22Rv1 (cell line): Measurements from ENCODE around the gene EIPR1.

Experiments used
- CTCF ChIP-seq: fragments of 450-650 bp; IDR thresholded peaks from 2 replicates; pipeline ENCODE4 v1.5.1; 2017; ENCODE audit warnings: mild to moderate bottlenecking
- ZFX ChIP-seq: fragments of 450-650 bp; IDR thresholded peaks from 2 replicates; pipeline ENCODE4 v1.6.1; 2017; ENCODE audit warnings: antibody characterized with exemption, borderline replicate concordance

DNA sequence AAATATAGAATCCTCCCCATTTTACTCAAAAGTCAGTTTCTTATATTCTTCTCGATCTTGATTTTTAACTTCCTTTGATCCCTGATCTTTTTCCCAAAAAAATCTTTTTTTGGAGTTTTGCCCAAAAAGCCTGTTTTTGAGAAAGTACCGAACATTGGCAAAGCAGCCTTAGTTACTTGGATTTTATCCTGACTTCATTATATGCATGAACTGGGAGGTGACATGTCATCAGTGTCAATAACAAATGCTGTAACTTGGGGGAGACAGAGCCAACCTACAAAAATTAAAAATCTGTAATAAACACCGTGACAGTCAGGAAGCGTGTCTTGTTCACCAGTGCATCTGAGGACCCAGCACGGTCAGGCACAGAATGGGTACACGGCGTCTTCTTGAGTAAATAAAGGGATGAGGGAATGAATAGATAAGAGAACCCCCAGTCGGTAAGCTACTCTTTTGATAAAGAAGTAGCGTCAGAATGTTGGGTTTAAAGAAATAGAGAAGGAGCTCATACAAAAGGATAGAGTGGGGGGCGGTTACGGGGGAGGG is 26.8 kb upstream of the EIPR1 start:
- no peak for TF ChIP-seq CTCF
- no peak for TF ChIP-seq ZFX
